GM12864 (cell line): ENCODE data around the gene KIF2B.

Source experiments
- DNase-seq: peaks from one replicate; pipeline ENCODE4 v3.0.0-alpha.2; 2011; ENCODE audit warnings: low read depth
- H3K4me3 ChIP-seq: 2 replicates; pipeline ENCODE4 v1.5.1; 2011; ENCODE audit warnings: mild to moderate bottlenecking, low read depth, low read length, control low read depth
- CTCF ChIP-seq: IDR thresholded peaks from 2 replicates; pipeline ENCODE4 v1.5.1; 2011; ENCODE audit warnings: low read depth, mild to moderate bottlenecking, moderate library complexity, low read length, control low read depth, inconsistent platforms; ENCODE audit errors: missing control alignments

KIF2B gene

GRCh38 chr17:53797501-53797900, 25.2 kb upstream of the KIF2B start:
- no peak for TF ChIP-seq CTCF
- no peak overlapping the region for H3K4me3 ChIP-seq
- DNase-seq = no peak

- no peak overlapping the region for H3K4me3 ChIP-seq
- TF ChIP-seq CTCF = no peak
- DNase-seq = no peak
These were observed 18.3 kb upstream of the KIF2B start for GRCh38 chr17:53804437-53804836.

- no peak for TF ChIP-seq CTCF
- no peak for DNase-seq
- no peak overlapping the region for H3K4me3 ChIP-seq
These were observed 16.3 kb upstream of the KIF2B start for GRCh38 chr17:53806473-53806872.

GRCh38 chr17:53807286-53807685, 15.4 kb upstream of the KIF2B start:
- H3K4me3 ChIP-seq = no peak overlapping the region
- no peak for DNase-seq
- TF ChIP-seq CTCF = no peak

GRCh38 chr17:53818271-53818670, 4.5 kb upstream of the KIF2B start:
- no peak overlapping the region for H3K4me3 ChIP-seq
- no peak for DNase-seq
- TF ChIP-seq CTCF = no peak

- no peak for DNase-seq
- H3K4me3 ChIP-seq = no peak overlapping the region
- no peak for TF ChIP-seq CTCF
These were observed 3.8 kb upstream of the KIF2B start for GRCh38 chr17:53818929-53819328.

GRCh38 chr17:53819956-53820355, 2.8 kb upstream of the KIF2B start:
- H3K4me3 ChIP-seq = no peak overlapping the region
- no peak for DNase-seq
- no peak for TF ChIP-seq CTCF
